Breast epithelium (tissue), 3 donors: Measurements from ENCODE around the gene RFTN1.

ENCODE experiments used
- POLR2A ChIP-seq: fragments of 450-650 bp; IDR thresholded peaks from one replicate; pipeline ENCODE4 v1.6.1; 2016; ENCODE audit warnings: antibody characterized with exemption, mild to moderate bottlenecking, moderate library complexity
- POLR2AphosphoS5 ChIP-seq, 3 donors: sonication (generic); formaldehyde crosslinking; IDR thresholded peaks; one replicate each; pipeline ENCODE4 v1.6.1; 2017; ENCODE audit warnings: antibody characterized with exemption in 3 of 3
- TF ChIP-seq, protein P1 (sequence below), 3 donors: fragments of 450-650 bp; IDR thresholded peaks; one replicate each; pipeline ENCODE4 v1.5.1; 2016 to 2017; ENCODE audit warnings: antibody characterized with exemption in 3 of 3, mild to moderate bottlenecking in 3 of 3, moderate library complexity in 3 of 3

DNA sequence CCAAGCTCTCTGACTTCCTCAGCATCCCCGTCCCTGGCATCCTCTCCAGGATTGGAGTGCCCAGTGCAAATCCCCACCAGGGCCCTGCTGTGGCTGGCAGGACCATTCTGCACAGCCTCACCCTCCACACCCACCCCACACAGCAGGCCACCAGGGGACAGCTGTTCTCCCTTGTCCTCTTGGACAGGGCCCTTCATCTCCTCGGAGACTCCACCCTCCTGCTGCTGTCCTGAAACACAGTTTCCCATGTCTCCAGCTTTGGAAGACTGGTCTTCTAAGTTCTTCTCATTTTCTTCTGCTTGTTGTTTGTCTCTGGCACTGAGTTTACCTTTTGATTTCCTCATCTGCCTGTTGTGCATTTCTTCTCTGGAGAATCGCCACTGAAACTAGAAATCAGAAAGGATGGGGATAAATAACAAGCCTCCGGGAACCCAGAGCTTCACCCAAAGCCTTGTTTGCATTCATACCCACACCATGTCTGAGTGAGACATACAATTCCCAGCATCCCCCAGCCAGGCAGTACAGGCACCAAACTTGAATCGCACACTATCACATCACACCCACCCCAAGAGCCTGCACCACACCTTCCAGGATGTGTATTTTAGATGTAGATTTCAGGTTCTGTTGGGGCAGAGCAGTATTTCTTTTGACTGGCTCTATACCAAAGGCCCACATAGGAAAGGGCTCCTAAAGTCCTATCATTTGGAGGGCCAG is 196.5 kb downstream of the RFTN1 start:
- TF ChIP-seq, protein P1, sequence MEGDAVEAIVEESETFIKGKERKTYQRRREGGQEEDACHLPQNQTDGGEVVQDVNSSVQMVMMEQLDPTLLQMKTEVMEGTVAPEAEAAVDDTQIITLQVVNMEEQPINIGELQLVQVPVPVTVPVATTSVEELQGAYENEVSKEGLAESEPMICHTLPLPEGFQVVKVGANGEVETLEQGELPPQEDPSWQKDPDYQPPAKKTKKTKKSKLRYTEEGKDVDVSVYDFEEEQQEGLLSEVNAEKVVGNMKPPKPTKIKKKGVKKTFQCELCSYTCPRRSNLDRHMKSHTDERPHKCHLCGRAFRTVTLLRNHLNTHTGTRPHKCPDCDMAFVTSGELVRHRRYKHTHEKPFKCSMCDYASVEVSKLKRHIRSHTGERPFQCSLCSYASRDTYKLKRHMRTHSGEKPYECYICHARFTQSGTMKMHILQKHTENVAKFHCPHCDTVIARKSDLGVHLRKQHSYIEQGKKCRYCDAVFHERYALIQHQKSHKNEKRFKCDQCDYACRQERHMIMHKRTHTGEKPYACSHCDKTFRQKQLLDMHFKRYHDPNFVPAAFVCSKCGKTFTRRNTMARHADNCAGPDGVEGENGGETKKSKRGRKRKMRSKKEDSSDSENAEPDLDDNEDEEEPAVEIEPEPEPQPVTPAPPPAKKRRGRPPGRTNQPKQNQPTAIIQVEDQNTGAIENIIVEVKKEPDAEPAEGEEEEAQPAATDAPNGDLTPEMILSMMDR (IDR thresholded peaks at IDR 0.05), result no peak
- TF ChIP-seq POLR2AphosphoS5 (IDR thresholded peaks at IDR 0.05), result no peak
- TF ChIP-seq POLR2A, result no peak
